ENCODE results near the gene LTBP1.
"Not testable (repeated sequence)": the region's sequence is repeated elsewhere in the genome, so short reads cannot be mapped to it uniquely, and the experiment has no call there.

DNA sequence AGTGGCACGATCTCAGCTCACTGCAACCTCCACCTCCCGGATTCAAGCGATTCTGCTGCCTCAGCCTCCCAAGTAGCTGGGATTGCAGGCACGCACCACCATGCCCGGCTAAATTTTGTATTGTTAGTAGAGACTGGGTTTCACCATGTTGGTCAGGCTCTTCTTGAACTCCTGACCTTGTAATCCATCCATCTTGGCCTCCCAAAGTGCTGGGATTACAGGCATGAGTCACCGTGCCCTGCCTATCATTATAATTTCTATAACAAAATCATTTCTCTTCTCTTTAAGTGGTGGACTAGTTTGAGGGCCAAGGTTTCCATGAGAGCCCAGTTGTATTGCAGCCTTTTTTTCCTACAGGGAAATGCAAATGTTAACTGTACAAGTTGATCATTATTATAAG is 442.9 kb downstream of the LTBP1 start:
- TF ChIP-seq, protein P1, sequence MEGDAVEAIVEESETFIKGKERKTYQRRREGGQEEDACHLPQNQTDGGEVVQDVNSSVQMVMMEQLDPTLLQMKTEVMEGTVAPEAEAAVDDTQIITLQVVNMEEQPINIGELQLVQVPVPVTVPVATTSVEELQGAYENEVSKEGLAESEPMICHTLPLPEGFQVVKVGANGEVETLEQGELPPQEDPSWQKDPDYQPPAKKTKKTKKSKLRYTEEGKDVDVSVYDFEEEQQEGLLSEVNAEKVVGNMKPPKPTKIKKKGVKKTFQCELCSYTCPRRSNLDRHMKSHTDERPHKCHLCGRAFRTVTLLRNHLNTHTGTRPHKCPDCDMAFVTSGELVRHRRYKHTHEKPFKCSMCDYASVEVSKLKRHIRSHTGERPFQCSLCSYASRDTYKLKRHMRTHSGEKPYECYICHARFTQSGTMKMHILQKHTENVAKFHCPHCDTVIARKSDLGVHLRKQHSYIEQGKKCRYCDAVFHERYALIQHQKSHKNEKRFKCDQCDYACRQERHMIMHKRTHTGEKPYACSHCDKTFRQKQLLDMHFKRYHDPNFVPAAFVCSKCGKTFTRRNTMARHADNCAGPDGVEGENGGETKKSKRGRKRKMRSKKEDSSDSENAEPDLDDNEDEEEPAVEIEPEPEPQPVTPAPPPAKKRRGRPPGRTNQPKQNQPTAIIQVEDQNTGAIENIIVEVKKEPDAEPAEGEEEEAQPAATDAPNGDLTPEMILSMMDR (conservative IDR thresholded peaks at IDR 0.05; ENCODE audit: low read depth, low read length), result not testable (repeated sequence)
- TF ChIP-seq EZH2 (IDR thresholded peaks at IDR 0.05; ENCODE audit: borderline replicate concordance, low read depth, low read length, poor library complexity, severe bottlenecking), result not testable (repeated sequence)
